OCI-LY1 (cell line): Measurements from ENCODE around the gene SDHA.

ENCODE experiments used
- CTCF ChIP-seq: fragments of 200-600 bp; sonication (generic), shearing (Covaris generic); IDR thresholded peaks from 2 replicates; pipeline ENCODE4 v1.5.1; 2017; ENCODE audit warnings: mild to moderate bottlenecking, antibody characterized with exemption, low read length, moderate library complexity, mixed read lengths
- EZH2 ChIP-seq: fragments of 200-600 bp; sonication (generic), shearing (Covaris generic); IDR thresholded peaks from 2 replicates; pipeline ENCODE4 v1.8.0; 2017; ENCODE audit warnings: borderline replicate concordance, mixed run types, mild to moderate bottlenecking, antibody characterized with exemption, low read length, moderate library complexity, mixed read lengths

- TF ChIP-seq CTCF (no peak), EZH2 (no peak)
These were observed 17.1 kb upstream of the SDHA start for GRCh38 chr5:200985-201384.
